Measurements from ENCODE around the gene SLC22A23.

SLC22A23 gene

GRCh38 chr6:3286641-3287171, 170.1 kb downstream of the SLC22A23 start:
- TF ChIP-seq GATA2 (IDR thresholded peaks at IDR 0.05; ENCODE audit: low read depth, low read length) (no peak), GATA3 (IDR thresholded peaks at IDR 0.05; ENCODE audit: low read depth, low read length) (no peak)

- TF ChIP-seq GATA3 (IDR thresholded peaks at IDR 0.05; ENCODE audit: low read depth, low read length), result no peak
- TF ChIP-seq GATA2 (IDR thresholded peaks at IDR 0.05; ENCODE audit: low read depth, low read length), result no peak
Observed at GRCh38 chr6:3285732-3286131, 171.1 kb downstream of the SLC22A23 start.

GRCh38 chr6:3285049-3285639, 171.7 kb downstream of the SLC22A23 start:
- no peak for TF ChIP-seq GATA2 (IDR thresholded peaks at IDR 0.05; ENCODE audit: low read depth, low read length)
- no peak for TF ChIP-seq GATA3 (IDR thresholded peaks at IDR 0.05; ENCODE audit: low read depth, low read length)

- TF ChIP-seq GATA3 (IDR thresholded peaks at IDR 0.05; ENCODE audit: low read depth, low read length) (no peak), GATA2 (IDR thresholded peaks at IDR 0.05; ENCODE audit: low read depth, low read length) (no peak)
Observed at GRCh38 chr6:3284436-3284876, 172.4 kb downstream of the SLC22A23 start.

- TF ChIP-seq GATA2 (IDR thresholded peaks at IDR 0.05; ENCODE audit: low read depth, low read length) (no peak), GATA3 (IDR thresholded peaks at IDR 0.05; ENCODE audit: low read depth, low read length) (no peak)
Observed at GRCh38 chr6:3283641-3284435, 173.0 kb downstream of the SLC22A23 start.

GRCh38 chr6:3283241-3283640, 173.6 kb downstream of the SLC22A23 start:
- TF ChIP-seq GATA3 (IDR thresholded peaks at IDR 0.05; ENCODE audit: low read depth, low read length), result no peak
- no peak for TF ChIP-seq GATA2 (IDR thresholded peaks at IDR 0.05; ENCODE audit: low read depth, low read length)

- TF ChIP-seq GATA2 (IDR thresholded peaks at IDR 0.05; ENCODE audit: low read depth, low read length) (no peak), GATA3 (IDR thresholded peaks at IDR 0.05; ENCODE audit: low read depth, low read length) (no peak)
Observed at GRCh38 chr6:3282476-3283236, 174.2 kb downstream of the SLC22A23 start.

- no peak for TF ChIP-seq GATA2 (IDR thresholded peaks at IDR 0.05; ENCODE audit: low read depth, low read length)
- no peak for TF ChIP-seq GATA3 (IDR thresholded peaks at IDR 0.05; ENCODE audit: low read depth, low read length)
Observed at GRCh38 chr6:3281631-3282475, 175.0 kb downstream of the SLC22A23 start.

GRCh38 chr6:3280866-3281465, 175.9 kb downstream of the SLC22A23 start:
- TF ChIP-seq GATA2 (IDR thresholded peaks at IDR 0.05; ENCODE audit: low read depth, low read length) (no peak), GATA3 (IDR thresholded peaks at IDR 0.05; ENCODE audit: low read depth, low read length) (no peak)

GRCh38 chr6:3280091-3280490, 176.8 kb downstream of the SLC22A23 start:
- TF ChIP-seq GATA3 (IDR thresholded peaks at IDR 0.05; ENCODE audit: low read depth, low read length) (no peak), GATA2 (IDR thresholded peaks at IDR 0.05; ENCODE audit: low read depth, low read length) (no peak)

- TF ChIP-seq GATA3 (IDR thresholded peaks at IDR 0.05; ENCODE audit: low read depth, low read length) (no peak), GATA2 (IDR thresholded peaks at IDR 0.05; ENCODE audit: low read depth, low read length) (no peak)
Observed at GRCh38 chr6:3278691-3279090, 178.2 kb downstream of the SLC22A23 start.

GRCh38 chr6:3277851-3278416, 178.9 kb downstream of the SLC22A23 start:
- no peak for TF ChIP-seq GATA3 (IDR thresholded peaks at IDR 0.05; ENCODE audit: low read depth, low read length)
- no peak for TF ChIP-seq GATA2 (IDR thresholded peaks at IDR 0.05; ENCODE audit: low read depth, low read length)

GRCh38 chr6:3277251-3277650, 179.6 kb downstream of the SLC22A23 start:
- TF ChIP-seq GATA2 (IDR thresholded peaks at IDR 0.05; ENCODE audit: low read depth, low read length), result no peak
- TF ChIP-seq GATA3 (IDR thresholded peaks at IDR 0.05; ENCODE audit: low read depth, low read length), result no peak
